ENCODE data around the gene GLYATL2.

The GLYATL2 gene

GRCh38 chr11:58844361-58845005, at the start of gene GLYATL2:
Gene GLYATL2 (minus strand): TSS chr11:58844704. CDS start chr11:58839612, 5,092 bp downstream.
- DNase-seq: no peak

- no peak for DNase-seq
Observed at GRCh38 chr11:58893899-58894298, 49.4 kb upstream of the GLYATL2 start.

- DNase-seq: no peak
Observed at GRCh38 chr11:58888579-58888978, 44.1 kb upstream of the GLYATL2 start.

GRCh38 chr11:58887452-58887851, 42.9 kb upstream of the GLYATL2 start:
- no peak for DNase-seq

- no peak for DNase-seq
Observed at GRCh38 chr11:58880625-58881024, 36.1 kb upstream of the GLYATL2 start.

- no peak for DNase-seq
Observed at GRCh38 chr11:58880166-58880565, 35.7 kb upstream of the GLYATL2 start.

GRCh38 chr11:58867556-58867955, 23.1 kb upstream of the GLYATL2 start:
- DNase-seq: no peak

- no peak for DNase-seq
Observed at GRCh38 chr11:58866788-58867187, 22.3 kb upstream of the GLYATL2 start.

GRCh38 chr11:58864335-58864734, 19.8 kb upstream of the GLYATL2 start:
- DNase-seq: no peak

- DNase-seq: no peak
Observed at GRCh38 chr11:58863697-58864096, 19.2 kb upstream of the GLYATL2 start.

- no peak for DNase-seq
Observed at GRCh38 chr11:58861533-58861932, 17.0 kb upstream of the GLYATL2 start.

GRCh38 chr11:58856806-58857205, 12.3 kb upstream of the GLYATL2 start:
- DNase-seq: no peak

GRCh38 chr11:58845386-58845785, 882 bp upstream of the GLYATL2 start:
- DNase-seq: no peak

- DNase-seq: no peak
Observed at GRCh38 chr11:58837707-58838388, 6.7 kb downstream of the GLYATL2 start.

GRCh38 chr11:58832056-58832645, 12.4 kb downstream of the GLYATL2 start:
- DNase-seq: no peak

- DNase-seq: no peak
Observed at GRCh38 chr11:58830673-58831301, 13.7 kb downstream of the GLYATL2 start.

GRCh38 chr11:58829786-58830185, 14.7 kb downstream of the GLYATL2 start:
- no peak for DNase-seq

- no peak for DNase-seq
Observed at GRCh38 chr11:58813693-58814092, 30.8 kb downstream of the GLYATL2 start.

- DNase-seq: no peak
Observed at GRCh38 chr11:58811499-58811898, 33.0 kb downstream of the GLYATL2 start.

- no peak for DNase-seq
Observed at GRCh38 chr11:58807343-58807742, 37.2 kb downstream of the GLYATL2 start.

GRCh38 chr11:58805065-58805464, 39.4 kb downstream of the GLYATL2 start:
- DNase-seq: no peak

- DNase-seq: no peak
Observed at GRCh38 chr11:58801974-58802545, 42.4 kb downstream of the GLYATL2 start.

- DNase-seq: no peak
Observed at GRCh38 chr11:58801302-58801701, 43.2 kb downstream of the GLYATL2 start.
